Lower lobe of right lung (tissue), 2 donors: Measurements from ENCODE around the gene FAM83D. TPM values are rescaled to one million over a fixed set of nuclear protein-coding genes. Genes with fewer than 3 reads are reported as not detected.

Source experiments
- ATAC-seq, 2 donors: fragments of 200-7000 bp; cut with Tn5 transposase; one replicate each; pipeline ENCODE4 v1.9.1; 2020 to 2022; ENCODE audit warnings: mild to moderate bottlenecking in 2 of 2, moderate library complexity in 2 of 2
- DNase-seq: peaks from one replicate; pipeline ENCODE4 v3.0.0-alpha.2; 2020
- H3K27ac ChIP-seq: fragments of 200-600 bp; one replicate; pipeline ENCODE4 v1.8.0; 2022
- H3K27me3 ChIP-seq: fragments of 200-600 bp; one replicate; pipeline ENCODE4 v1.8.0; 2022; ENCODE audit warnings: low read depth
- H3K36me3 ChIP-seq: fragments of 200-600 bp; one replicate; pipeline ENCODE4 v1.8.0; 2022; ENCODE audit warnings: mild to moderate bottlenecking
- H3K4me1 ChIP-seq: fragments of 200-600 bp; one replicate; pipeline ENCODE4 v1.8.0; 2022
- H3K4me3 ChIP-seq: fragments of 200-600 bp; one replicate; pipeline ENCODE4 v1.8.0; 2022; ENCODE audit warnings: mild to moderate bottlenecking
- H3K9me3 ChIP-seq: fragments of 200-600 bp; one replicate; pipeline ENCODE4 v1.8.0; 2022
- intact Hi-C: fragments of 100-400 bp; cut with DNase I; formaldehyde crosslinking; loops from one replicate; pipeline ENCODE4 v1.11.0; 2022
- total RNA-seq: library from RNA; stranded (reverse); fragmentation: NEBNext Ultra II Directional; extraction: Animal tissue kit (Norgen Biotek cat#: 25700); gene quantifications from one replicate; pipeline ENCODE4 v1.2.1, GENCODE V29; 2021
- TF ChIP-seq, protein P1 (sequence below): fragments of 200-600 bp; IDR thresholded peaks from one replicate; pipeline ENCODE4 v1.8.0; 2022; ENCODE audit warnings: antibody characterized with exemption, mild to moderate bottlenecking
- donor health status: DM: no; HTN: yes; CAD: no; lungs with severe emphysema.

The FAM83D gene
- total RNA-seq, 1 donor from 2014 or later = 0.71 TPM

DNA sequence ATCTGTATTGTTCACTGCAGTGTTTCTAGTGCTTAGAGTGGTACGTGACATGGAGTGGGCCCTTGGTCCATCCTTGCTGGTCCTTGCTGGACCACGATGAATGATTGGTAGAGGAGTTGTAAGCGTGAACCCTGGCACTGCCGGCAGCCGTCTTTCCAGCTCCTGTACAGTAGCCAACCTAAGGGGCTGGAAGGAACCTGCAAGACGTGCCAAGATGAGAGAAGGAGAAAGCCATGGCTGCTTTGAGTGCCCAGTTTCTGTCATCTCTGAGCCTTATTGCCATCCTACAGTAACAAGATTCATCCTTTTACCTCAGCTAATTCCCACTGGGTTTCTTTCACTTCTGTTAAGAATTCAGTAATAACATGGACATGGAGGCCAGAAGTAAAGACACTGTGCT lies 41.9 kb downstream of the FAM83D start:
- H3K36me3 ChIP-seq = peaks cover 46% of the 10 kb centered on the region
- H3K4me1 ChIP-seq = peaks cover 5% of the 10 kb centered on the region
- H3K9me3 ChIP-seq = no peaks in the 10 kb centered on the region
- H3K4me3 ChIP-seq = no peak overlapping the region
- no peak for DNase-seq
- H3K27ac ChIP-seq = no peak overlapping the region
- no peaks in the 10 kb centered on the region for H3K27me3 ChIP-seq
- intact Hi-C loops = no loop called here
- TF ChIP-seq, protein P1, sequence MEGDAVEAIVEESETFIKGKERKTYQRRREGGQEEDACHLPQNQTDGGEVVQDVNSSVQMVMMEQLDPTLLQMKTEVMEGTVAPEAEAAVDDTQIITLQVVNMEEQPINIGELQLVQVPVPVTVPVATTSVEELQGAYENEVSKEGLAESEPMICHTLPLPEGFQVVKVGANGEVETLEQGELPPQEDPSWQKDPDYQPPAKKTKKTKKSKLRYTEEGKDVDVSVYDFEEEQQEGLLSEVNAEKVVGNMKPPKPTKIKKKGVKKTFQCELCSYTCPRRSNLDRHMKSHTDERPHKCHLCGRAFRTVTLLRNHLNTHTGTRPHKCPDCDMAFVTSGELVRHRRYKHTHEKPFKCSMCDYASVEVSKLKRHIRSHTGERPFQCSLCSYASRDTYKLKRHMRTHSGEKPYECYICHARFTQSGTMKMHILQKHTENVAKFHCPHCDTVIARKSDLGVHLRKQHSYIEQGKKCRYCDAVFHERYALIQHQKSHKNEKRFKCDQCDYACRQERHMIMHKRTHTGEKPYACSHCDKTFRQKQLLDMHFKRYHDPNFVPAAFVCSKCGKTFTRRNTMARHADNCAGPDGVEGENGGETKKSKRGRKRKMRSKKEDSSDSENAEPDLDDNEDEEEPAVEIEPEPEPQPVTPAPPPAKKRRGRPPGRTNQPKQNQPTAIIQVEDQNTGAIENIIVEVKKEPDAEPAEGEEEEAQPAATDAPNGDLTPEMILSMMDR = no peak
- no peak for ATAC-seq

DNA sequence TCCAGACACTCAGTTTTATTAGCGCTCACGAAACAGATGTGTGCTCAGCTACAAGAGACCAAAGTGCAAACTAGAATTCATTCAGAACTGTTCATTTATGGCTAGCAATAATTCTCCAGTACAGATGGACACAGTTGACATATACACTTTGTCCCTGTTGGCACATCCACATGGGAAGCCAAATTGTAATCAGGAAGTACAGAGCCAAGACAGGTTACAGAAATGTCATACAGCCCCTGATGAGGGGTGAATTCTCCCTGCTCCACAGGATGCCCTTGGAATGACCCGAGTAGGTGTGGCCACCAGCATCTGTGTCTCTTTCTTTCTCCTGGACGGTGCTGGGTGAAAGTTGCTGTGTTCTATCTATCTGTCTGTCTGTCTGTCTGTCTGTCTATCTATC lies 43.5 kb downstream of the FAM83D start:
- DNase-seq (no peak), ATAC-seq (no peak)
- H3K4me1 ChIP-seq = no peaks in the 10 kb centered on the region
- TF ChIP-seq, protein P1 = no peak
- no peak overlapping the region for H3K4me3 ChIP-seq
- H3K27me3 ChIP-seq = no peaks in the 10 kb centered on the region
- intact Hi-C loops = no loop called here
- H3K9me3 ChIP-seq = no peaks in the 10 kb centered on the region
- peaks cover 56% of the 10 kb centered on the region for H3K36me3 ChIP-seq
- no peak overlapping the region for H3K27ac ChIP-seq

DNA sequence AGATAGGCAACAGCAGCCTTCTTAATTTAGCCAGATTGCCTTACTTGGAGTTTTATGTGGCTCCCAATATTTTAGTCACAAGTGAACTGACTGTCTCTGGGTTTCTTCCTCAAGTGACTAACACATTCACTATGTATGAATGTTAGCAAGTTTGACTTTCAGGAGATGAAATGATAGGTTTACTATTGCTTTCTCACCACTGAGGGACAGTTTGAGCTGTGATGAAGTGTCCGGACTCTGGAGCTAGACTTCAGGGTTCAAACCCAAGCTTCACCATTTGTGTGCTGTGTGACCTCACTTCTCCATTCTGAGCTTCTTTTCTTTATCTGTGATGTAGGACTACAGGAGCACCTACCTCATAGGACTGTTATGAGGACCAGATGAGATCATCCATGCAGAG lies 44.1 kb downstream of the FAM83D start:
- Histone ChIP-seq H3K9me3 (no peaks in the 10 kb centered on the region), H3K27me3 (no peaks in the 10 kb centered on the region), H3K36me3 (peaks cover 56% of the 10 kb centered on the region), H3K4me1 (no peaks in the 10 kb centered on the region), H3K27ac (no peak overlapping the region), H3K4me3 (no peak overlapping the region)
- ATAC-seq (no peak), DNase-seq (no peak)
- TF ChIP-seq, protein P1 = no peak
- intact Hi-C loops = no loop called here

GRCh38 chr20:38973107-38973506 lies 46.9 kb downstream of the FAM83D start:
- no peaks in the 10 kb centered on the region for H3K4me1 ChIP-seq
- H3K9me3 ChIP-seq = no peaks in the 10 kb centered on the region
- peaks cover 60% of the 10 kb centered on the region for H3K36me3 ChIP-seq
- TF ChIP-seq, protein P1 = no peak
- H3K27me3 ChIP-seq = no peaks in the 10 kb centered on the region
- no peak for ATAC-seq
- intact Hi-C loops = no loop called here
- H3K27ac ChIP-seq = no peak overlapping the region
- no peak overlapping the region for H3K4me3 ChIP-seq
- DNase-seq = no peak

GRCh38 chr20:38973645-38974044 lies 47.4 kb downstream of the FAM83D start:
- ATAC-seq (no peak), DNase-seq (no peak)
- H3K36me3 ChIP-seq = peaks cover 64% of the 10 kb centered on the region
- H3K27ac ChIP-seq = no peak overlapping the region
- H3K9me3 ChIP-seq = no peaks in the 10 kb centered on the region
- TF ChIP-seq, protein P1 = no peak
- H3K4me1 ChIP-seq = no peaks in the 10 kb centered on the region
- no peaks in the 10 kb centered on the region for H3K27me3 ChIP-seq
- H3K4me3 ChIP-seq = no peak overlapping the region
- intact Hi-C loops = no loop called here
